Liver (tissue), 3 donors: ENCODE results near the gene ATG4B.

Experiments used
- EGR1 ChIP-seq, 2 donors: IDR thresholded peaks; 2 replicates each; pipeline ENCODE4 v1.6.1; 2016 to 2018; ENCODE audit warnings: antibody characterized with exemption in 2 of 2, low read depth in 2 of 2
- FOXA1 ChIP-seq: IDR thresholded peaks from 2 replicates; pipeline ENCODE4 v1.6.1; 2016; ENCODE audit warnings: antibody characterized with exemption
- HNF4G ChIP-seq: IDR thresholded peaks from 2 replicates; pipeline ENCODE4 v1.6.1; 2016; ENCODE audit warnings: antibody characterized with exemption
- JUND ChIP-seq, 2 donors: IDR thresholded peaks; 2 replicates each; pipeline ENCODE4 v1.6.1; 2016; ENCODE audit warnings: antibody characterized with exemption in 2 of 2
- RAD21 ChIP-seq, 2 donors: IDR thresholded peaks; 2 replicates each; pipeline ENCODE4 v1.6.1; 2016; ENCODE audit warnings: antibody characterized with exemption in 2 of 2, mild to moderate bottlenecking in 2 of 2
- SP1 ChIP-seq: IDR thresholded peaks from 2 replicates; pipeline ENCODE4 v1.6.1; 2018; ENCODE audit warnings: antibody characterized with exemption, mild to moderate bottlenecking
- TAF1 ChIP-seq: conservative IDR thresholded peaks from 2 replicates; pipeline ENCODE4 v1.6.1; 2016; ENCODE audit warnings: antibody characterized with exemption, mild to moderate bottlenecking
- YY1 ChIP-seq: IDR thresholded peaks from 2 replicates; pipeline ENCODE4 v1.6.1; 2016; ENCODE audit warnings: antibody characterized with exemption, mild to moderate bottlenecking
- TF ChIP-seq, protein P1 (sequence below): fragments of 150-350 bp; IDR thresholded peaks from 2 replicates; pipeline ENCODE4 v1.5.1; 2017; ENCODE audit warnings: improper control_type of control experiment, low read depth, low read length; ENCODE audit not compliant: missing input control
- TF ChIP-seq, protein P2 (sequence below): IDR thresholded peaks from 2 replicates; pipeline ENCODE4 v1.6.1; 2016; ENCODE audit warnings: antibody characterized with exemption
- TF ChIP-seq, protein P3 (sequence below): IDR thresholded peaks from 2 replicates; pipeline ENCODE4 v1.6.1; 2016; ENCODE audit warnings: antibody characterized with exemption, mild to moderate bottlenecking
- TF ChIP-seq, protein P4 (sequence below): IDR thresholded peaks from 2 replicates; pipeline ENCODE4 v1.6.1; 2016; ENCODE audit warnings: antibody characterized with exemption
- TF ChIP-seq, protein P5 (sequence below): IDR thresholded peaks from 2 replicates; pipeline ENCODE4 v1.6.1; 2016; ENCODE audit warnings: antibody characterized with exemption
- donor health status: healthy.
- donor health status: healthy.

DNA sequence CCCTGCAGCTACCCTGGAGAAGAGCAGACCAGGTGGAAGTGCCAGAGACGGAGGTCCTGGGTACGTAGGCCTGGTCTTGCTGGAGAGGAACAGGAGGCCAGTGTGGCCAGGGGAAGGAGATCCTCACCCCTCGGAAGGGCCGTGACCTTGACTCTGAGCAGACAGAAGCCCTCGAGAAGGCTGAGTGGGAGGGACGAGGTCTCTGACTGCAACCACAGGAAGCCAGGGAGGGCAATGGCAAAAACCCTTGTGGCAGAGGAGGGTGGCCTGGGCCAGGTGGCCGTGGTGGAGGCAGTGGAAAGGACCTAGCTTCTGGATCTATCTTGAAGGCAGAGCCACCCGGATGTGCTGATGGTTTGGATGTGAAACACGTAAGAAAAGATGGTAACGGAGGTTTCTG lies 28.6 kb upstream of the ATG4B start:
- TF ChIP-seq, protein P1, sequence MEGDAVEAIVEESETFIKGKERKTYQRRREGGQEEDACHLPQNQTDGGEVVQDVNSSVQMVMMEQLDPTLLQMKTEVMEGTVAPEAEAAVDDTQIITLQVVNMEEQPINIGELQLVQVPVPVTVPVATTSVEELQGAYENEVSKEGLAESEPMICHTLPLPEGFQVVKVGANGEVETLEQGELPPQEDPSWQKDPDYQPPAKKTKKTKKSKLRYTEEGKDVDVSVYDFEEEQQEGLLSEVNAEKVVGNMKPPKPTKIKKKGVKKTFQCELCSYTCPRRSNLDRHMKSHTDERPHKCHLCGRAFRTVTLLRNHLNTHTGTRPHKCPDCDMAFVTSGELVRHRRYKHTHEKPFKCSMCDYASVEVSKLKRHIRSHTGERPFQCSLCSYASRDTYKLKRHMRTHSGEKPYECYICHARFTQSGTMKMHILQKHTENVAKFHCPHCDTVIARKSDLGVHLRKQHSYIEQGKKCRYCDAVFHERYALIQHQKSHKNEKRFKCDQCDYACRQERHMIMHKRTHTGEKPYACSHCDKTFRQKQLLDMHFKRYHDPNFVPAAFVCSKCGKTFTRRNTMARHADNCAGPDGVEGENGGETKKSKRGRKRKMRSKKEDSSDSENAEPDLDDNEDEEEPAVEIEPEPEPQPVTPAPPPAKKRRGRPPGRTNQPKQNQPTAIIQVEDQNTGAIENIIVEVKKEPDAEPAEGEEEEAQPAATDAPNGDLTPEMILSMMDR: no peak
- TF ChIP-seq EGR1 (IDR thresholded peaks at IDR 0.05; ENCODE audit: low read depth in 2 of 2): no peak
- TF ChIP-seq, protein P2, sequence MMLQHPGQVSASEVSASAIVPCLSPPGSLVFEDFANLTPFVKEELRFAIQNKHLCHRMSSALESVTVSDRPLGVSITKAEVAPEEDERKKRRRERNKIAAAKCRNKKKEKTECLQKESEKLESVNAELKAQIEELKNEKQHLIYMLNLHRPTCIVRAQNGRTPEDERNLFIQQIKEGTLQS: no peak
- TF ChIP-seq SP1: no peak
- TF ChIP-seq, protein P3, sequence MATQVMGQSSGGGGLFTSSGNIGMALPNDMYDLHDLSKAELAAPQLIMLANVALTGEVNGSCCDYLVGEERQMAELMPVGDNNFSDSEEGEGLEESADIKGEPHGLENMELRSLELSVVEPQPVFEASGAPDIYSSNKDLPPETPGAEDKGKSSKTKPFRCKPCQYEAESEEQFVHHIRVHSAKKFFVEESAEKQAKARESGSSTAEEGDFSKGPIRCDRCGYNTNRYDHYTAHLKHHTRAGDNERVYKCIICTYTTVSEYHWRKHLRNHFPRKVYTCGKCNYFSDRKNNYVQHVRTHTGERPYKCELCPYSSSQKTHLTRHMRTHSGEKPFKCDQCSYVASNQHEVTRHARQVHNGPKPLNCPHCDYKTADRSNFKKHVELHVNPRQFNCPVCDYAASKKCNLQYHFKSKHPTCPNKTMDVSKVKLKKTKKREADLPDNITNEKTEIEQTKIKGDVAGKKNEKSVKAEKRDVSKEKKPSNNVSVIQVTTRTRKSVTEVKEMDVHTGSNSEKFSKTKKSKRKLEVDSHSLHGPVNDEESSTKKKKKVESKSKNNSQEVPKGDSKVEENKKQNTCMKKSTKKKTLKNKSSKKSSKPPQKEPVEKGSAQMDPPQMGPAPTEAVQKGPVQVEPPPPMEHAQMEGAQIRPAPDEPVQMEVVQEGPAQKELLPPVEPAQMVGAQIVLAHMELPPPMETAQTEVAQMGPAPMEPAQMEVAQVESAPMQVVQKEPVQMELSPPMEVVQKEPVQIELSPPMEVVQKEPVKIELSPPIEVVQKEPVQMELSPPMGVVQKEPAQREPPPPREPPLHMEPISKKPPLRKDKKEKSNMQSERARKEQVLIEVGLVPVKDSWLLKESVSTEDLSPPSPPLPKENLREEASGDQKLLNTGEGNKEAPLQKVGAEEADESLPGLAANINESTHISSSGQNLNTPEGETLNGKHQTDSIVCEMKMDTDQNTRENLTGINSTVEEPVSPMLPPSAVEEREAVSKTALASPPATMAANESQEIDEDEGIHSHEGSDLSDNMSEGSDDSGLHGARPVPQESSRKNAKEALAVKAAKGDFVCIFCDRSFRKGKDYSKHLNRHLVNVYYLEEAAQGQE: no peak
- TF ChIP-seq FOXA1: no peak
- TF ChIP-seq, protein P4, sequence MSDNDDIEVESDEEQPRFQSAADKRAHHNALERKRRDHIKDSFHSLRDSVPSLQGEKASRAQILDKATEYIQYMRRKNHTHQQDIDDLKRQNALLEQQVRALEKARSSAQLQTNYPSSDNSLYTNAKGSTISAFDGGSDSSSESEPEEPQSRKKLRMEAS: no peak
- TF ChIP-seq TAF1: no peak
- TF ChIP-seq JUND (IDR thresholded peaks at IDR 0.05): no peak
- TF ChIP-seq, protein P5, sequence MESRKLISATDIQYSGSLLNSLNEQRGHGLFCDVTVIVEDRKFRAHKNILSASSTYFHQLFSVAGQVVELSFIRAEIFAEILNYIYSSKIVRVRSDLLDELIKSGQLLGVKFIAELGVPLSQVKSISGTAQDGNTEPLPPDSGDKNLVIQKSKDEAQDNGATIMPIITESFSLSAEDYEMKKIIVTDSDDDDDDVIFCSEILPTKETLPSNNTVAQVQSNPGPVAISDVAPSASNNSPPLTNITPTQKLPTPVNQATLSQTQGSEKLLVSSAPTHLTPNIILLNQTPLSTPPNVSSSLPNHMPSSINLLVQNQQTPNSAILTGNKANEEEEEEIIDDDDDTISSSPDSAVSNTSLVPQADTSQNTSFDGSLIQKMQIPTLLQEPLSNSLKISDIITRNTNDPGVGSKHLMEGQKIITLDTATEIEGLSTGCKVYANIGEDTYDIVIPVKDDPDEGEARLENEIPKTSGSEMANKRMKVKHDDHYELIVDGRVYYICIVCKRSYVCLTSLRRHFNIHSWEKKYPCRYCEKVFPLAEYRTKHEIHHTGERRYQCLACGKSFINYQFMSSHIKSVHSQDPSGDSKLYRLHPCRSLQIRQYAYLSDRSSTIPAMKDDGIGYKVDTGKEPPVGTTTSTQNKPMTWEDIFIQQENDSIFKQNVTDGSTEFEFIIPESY: no peak
- TF ChIP-seq HNF4G: no peak
- no peak for TF ChIP-seq RAD21 (IDR thresholded peaks at IDR 0.05)
- TF ChIP-seq YY1: no peak
